HepG2 (cell line): ENCODE data around the gene PNPLA2. TPM values are rescaled to one million over a fixed set of nuclear protein-coding genes. Genes with fewer than 3 reads are reported as not detected.

Experiments
- AFF4 ChIP-seq: sonication (generic); formaldehyde crosslinking; IDR thresholded peaks from 2 replicates; pipeline ENCODE4 v1.4.0; 2020; ENCODE audit warnings: missing genetic modification reagents
- ARNTL ChIP-seq: sonication (generic); formaldehyde crosslinking; IDR thresholded peaks from 2 replicates; pipeline ENCODE4 v1.4.0; 2020; ENCODE audit warnings: mild to moderate bottlenecking, missing genetic modification reagents
- CHD4 ChIP-seq: fragments of 200-600 bp; sonication (generic); IDR thresholded peaks from 2 replicates; pipeline ENCODE4 v1.7.0; 2017; ENCODE audit warnings: mild to moderate bottlenecking, low read length, borderline replicate concordance
- KLF11 ChIP-seq: IDR thresholded peaks from 2 replicates; pipeline ENCODE4 v1.6.1; 2016; ENCODE audit warnings: missing compliant biosample characterization
- NCOR1 ChIP-seq: fragments of 200-600 bp; sonication (generic); IDR thresholded peaks from 2 replicates; pipeline ENCODE4 v1.7.0; 2017; ENCODE audit warnings: antibody characterized with exemption, low read length, borderline replicate concordance
- NFAT5 ChIP-seq: sonication (generic); formaldehyde crosslinking; IDR thresholded peaks from 2 replicates; pipeline ENCODE4 v1.4.0; 2020; ENCODE audit warnings: missing genetic modification reagents
- RFXAP ChIP-seq: sonication (generic); formaldehyde crosslinking; IDR thresholded peaks from 2 replicates; pipeline ENCODE4 v1.4.0; 2020; ENCODE audit warnings: missing genetic modification reagents, borderline replicate concordance
- SOX6 ChIP-seq, 2 experiments: fragments of 450-650 bp in 1 of 2; sonication (generic) in 1 of 2; formaldehyde crosslinking in 1 of 2; IDR thresholded peaks; 2 replicates each; pipeline versions ENCODE4 v1.4.0 to v1.6.1; 2017 to 2020; ENCODE audit warnings: antibody characterized with exemption in 1 of 2, mild to moderate bottlenecking in 1 of 2, missing genetic modification reagents in 1 of 2
- ZHX2 ChIP-seq, 2 experiments: sonication (generic) in 1 of 2; formaldehyde crosslinking in 1 of 2; IDR thresholded peaks; 2 replicates each; pipeline versions ENCODE4 v1.6.1 to v1.9.0; 2014 to 2022; ENCODE audit warnings: antibody characterized with exemption in 1 of 2, borderline replicate concordance in 1 of 2, inconsistent platforms in 1 of 2, low read depth in 1 of 2, missing genetic modification reagents in 1 of 2
- ZMYM4 ChIP-seq: sonication (generic); formaldehyde crosslinking; IDR thresholded peaks from 2 replicates; pipeline ENCODE4 v1.8.1; 2023; ENCODE audit warnings: mild to moderate bottlenecking, missing genetic modification reagents
- ZNF20 ChIP-seq: sonication (generic); formaldehyde crosslinking; IDR thresholded peaks from 2 replicates; pipeline ENCODE4 v1.4.0; 2020; ENCODE audit warnings: mild to moderate bottlenecking, moderate library complexity, missing genetic modification reagents
- ZNF589 ChIP-seq: sonication (generic); formaldehyde crosslinking; conservative IDR thresholded peaks from 2 replicates; pipeline ENCODE4 v1.8.0; 2022; ENCODE audit warnings: mild to moderate bottlenecking, moderate library complexity, missing genetic modification reagents
- polyA plus RNA-seq, 8 experiments: library from polyadenylated mRNA; depleted of rRNA in 3 of 8; stranded (reverse) in 7 of 8; unstranded in 1 of 8; fragments of >200 nt; fragmentation: Illumina TruSeq in 4 of 8; extraction: Trizol in 4 of 8; gene quantifications; 2 replicates each; pipeline versions ENCODE4 v1.2.1 to v1.2.3, GENCODE V29; 2011 to 2016; ENCODE audit warnings: low read depth in 4 of 8, missing spikeins in 1 of 8, mixed read lengths in 1 of 8; ENCODE audit not compliant: insufficient read depth in 1 of 8
- total RNA-seq, 5 experiments: library from RNA; depleted of rRNA; stranded (reverse); fragments of >200 nt; fragmentation: Illumina TruSeq; extraction: Trizol; gene quantifications; 2 replicates each; pipeline ENCODE4 v1.2.3, GENCODE V29; 2016; ENCODE audit warnings: low read depth in 1 of 5

Gene PNPLA2
- total and polyA plus RNA-seq, 2 of the 13 experiments (the other 11 are each of a cell fraction or from before 2014, with no cell fraction given) = 10.5 to 43.2 TPM

GRCh38 chr11:838441-839279 lies 19.9 kb downstream of the PNPLA2 start (continued):
- peak; percentile 80; the same call in 1 of the 2 replicates for TF ChIP-seq KLF11 (CRISPR knock-in tag)
- no peak; the same call in 1 of the 2 replicates for TF ChIP-seq NCOR1
- TF ChIP-seq CHD4 = no peak
- no peak for TF ChIP-seq ZNF20
- no peak for TF ChIP-seq AFF4
- peak; percentile 52; the same call in 1 of the 2 replicates for TF ChIP-seq ZMYM4 (CRISPR knock-in tag)
- TF ChIP-seq ZNF589 (CRISPR knock-in tag) = peak; percentile 68; the same call in 1 of the 2 replicates
- TF ChIP-seq NFAT5 (CRISPR knock-in tag) = no peak
- no peak for TF ChIP-seq SOX6 (IDR thresholded peaks at IDR 0.05)
- peak; percentile 23; the same call in 1 of the 2 replicates for TF ChIP-seq SOX6 (CRISPR knock-in tag; IDR thresholded peaks at IDR 0.05)
- TF ChIP-seq ARNTL (CRISPR knock-in tag) = peak; percentile 55; the same call in 1 of the 2 replicates
- TF ChIP-seq ZHX2 (IDR thresholded peaks at IDR 0.05; ENCODE audit: low read depth) = no peak
- no peak for TF ChIP-seq ZHX2 (CRISPR knock-in tag; IDR thresholded peaks at IDR 0.05; ENCODE audit: borderline replicate concordance)
- no peak for TF ChIP-seq RFXAP (CRISPR knock-in tag)
